ENCODE measurements around the gene TNFAIP1. TPM values are rescaled to one million over a fixed set of nuclear protein-coding genes. Genes with fewer than 3 reads are reported as not detected.

Gene TNFAIP1
- total RNA-seq, 4 donors from 2014 or later: 51.5 to 81.3 (median 66.4) TPM

DNA sequence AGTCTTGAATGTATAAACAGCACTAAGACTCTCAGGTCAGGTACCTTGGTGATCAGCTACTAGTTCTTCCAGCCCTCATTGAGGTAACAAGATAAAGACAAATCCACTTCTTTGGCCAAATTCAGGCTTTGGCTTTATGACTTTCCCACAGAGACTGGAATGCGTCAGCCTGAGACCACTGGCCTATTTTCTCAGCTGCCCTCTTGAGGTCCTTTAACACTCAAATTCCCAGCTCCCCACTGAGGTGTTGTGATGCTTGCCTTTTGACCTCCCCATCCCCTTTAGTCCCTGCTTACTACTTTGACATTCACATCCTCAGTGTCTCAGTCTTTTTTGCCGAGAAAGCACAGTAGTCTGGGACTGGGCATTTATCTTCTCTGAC, 10.6 kb downstream of the TNFAIP1 start:
- H3K4me1 ChIP-seq: peaks cover 11% of the 10 kb centered on the region
- 91% methylated on average over 2 of the region's 2 CpGs for WGBS
- no peaks in the 10 kb centered on the region for H3K27me3 ChIP-seq
- H3K36me3 ChIP-seq: peaks cover 100% of the 10 kb centered on the region
- no peak for DNase-seq (ENCODE audit: low spot score in 2 of 2)
- no peaks in the 10 kb centered on the region for H3K9me3 ChIP-seq
- H3K27ac ChIP-seq: no peak overlapping the region
- H3K4me3 ChIP-seq: no peak overlapping the region
- TF ChIP-seq POLR2AphosphoS5 (IDR thresholded peaks at IDR 0.05): no peak

DNA sequence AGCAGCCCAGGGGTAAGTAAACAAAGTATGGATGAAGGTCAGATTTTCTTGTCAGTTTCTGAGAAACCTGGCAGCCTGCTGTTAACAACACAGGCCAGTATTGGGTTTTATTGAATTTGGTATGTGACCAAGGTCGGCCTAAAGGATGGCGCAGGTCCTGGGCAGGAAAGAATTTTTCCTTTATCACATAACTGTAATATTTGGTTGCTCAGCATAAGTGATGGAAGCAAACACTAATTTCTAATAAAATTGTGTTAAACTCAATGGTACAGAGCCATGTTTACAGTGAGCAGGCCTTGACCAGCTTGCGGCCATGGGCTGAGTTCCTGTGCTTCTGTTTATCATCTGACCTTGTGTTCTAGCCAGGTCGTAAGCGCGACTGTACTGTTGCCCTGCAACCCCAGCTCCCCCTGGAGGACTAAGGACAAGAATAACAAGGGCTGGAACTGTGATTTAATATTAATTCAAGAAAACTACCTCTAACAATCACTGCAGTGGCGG, 11.2 kb downstream of the TNFAIP1 start:
- no peak for DNase-seq (ENCODE audit: low spot score in 2 of 2)

DNA sequence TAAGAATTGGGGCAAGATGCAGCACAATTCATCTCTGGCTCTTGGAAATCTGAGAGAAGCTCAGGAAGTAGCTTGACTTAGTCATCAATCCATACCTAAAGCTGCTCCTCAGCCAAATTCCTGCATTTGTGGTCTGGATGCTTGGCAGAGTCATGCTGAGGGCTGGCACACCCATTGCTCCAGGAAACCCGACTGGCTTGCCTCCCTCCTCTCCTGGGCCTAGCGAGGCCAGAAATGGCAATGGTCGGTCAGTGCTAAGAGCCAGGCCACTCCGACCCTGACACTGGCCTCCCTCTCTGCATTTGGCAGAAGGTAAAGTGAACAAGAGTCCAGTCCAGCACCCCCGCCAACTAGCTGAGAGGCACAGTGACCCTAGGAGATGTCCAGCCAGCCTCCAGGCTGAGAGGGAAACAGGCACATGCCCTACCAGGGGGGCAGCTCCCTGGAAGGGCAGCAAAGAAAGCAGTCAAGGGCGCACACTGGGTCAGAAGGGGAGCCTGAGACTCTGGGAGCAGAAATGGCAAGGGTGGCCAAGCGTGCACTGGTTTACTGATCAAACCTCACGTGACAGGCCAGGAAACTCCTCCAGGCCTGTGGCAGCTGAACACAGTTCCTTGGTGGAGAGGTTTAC, 11.8 kb downstream of the TNFAIP1 start:
- Histone ChIP-seq H3K27me3 (no peaks in the 10 kb centered on the region), H3K4me3 (no peak overlapping the region), H3K36me3 (peaks cover 100% of the 10 kb centered on the region), H3K27ac (peak overlapping the region; percentile 6), H3K9me3 (no peaks in the 10 kb centered on the region), H3K4me1 (peaks cover 11% of the 10 kb centered on the region)
- 76% methylated on average over 7 of the region's 8 CpGs for whole genome bisulfite sequencing
- TF ChIP-seq, protein P1, sequence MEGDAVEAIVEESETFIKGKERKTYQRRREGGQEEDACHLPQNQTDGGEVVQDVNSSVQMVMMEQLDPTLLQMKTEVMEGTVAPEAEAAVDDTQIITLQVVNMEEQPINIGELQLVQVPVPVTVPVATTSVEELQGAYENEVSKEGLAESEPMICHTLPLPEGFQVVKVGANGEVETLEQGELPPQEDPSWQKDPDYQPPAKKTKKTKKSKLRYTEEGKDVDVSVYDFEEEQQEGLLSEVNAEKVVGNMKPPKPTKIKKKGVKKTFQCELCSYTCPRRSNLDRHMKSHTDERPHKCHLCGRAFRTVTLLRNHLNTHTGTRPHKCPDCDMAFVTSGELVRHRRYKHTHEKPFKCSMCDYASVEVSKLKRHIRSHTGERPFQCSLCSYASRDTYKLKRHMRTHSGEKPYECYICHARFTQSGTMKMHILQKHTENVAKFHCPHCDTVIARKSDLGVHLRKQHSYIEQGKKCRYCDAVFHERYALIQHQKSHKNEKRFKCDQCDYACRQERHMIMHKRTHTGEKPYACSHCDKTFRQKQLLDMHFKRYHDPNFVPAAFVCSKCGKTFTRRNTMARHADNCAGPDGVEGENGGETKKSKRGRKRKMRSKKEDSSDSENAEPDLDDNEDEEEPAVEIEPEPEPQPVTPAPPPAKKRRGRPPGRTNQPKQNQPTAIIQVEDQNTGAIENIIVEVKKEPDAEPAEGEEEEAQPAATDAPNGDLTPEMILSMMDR (IDR thresholded peaks at IDR 0.05): no peak
- TF ChIP-seq EP300 (IDR thresholded peaks at IDR 0.05): no peak
- TF ChIP-seq POLR2AphosphoS5 (IDR thresholded peaks at IDR 0.05): no peak
- no peak for TF ChIP-seq POLR2A (IDR thresholded peaks at IDR 0.05)
- no peak for DNase-seq (ENCODE audit: low spot score in 2 of 2)

More for the DNA sequence above, 11.2 kb downstream of the TNFAIP1 start:
- H3K36me3 ChIP-seq: peaks cover 100% of the 10 kb centered on the region
- WGBS: 68% methylated on average over 7 of the region's 7 CpGs
- TF ChIP-seq POLR2AphosphoS5 (IDR thresholded peaks at IDR 0.05) (no peak), EP300 (IDR thresholded peaks at IDR 0.05) (no peak), POLR2A (IDR thresholded peaks at IDR 0.05) (no peak)
- TF ChIP-seq, protein P1 (IDR thresholded peaks at IDR 0.05): no peak
- no peaks in the 10 kb centered on the region for H3K27me3 ChIP-seq
- no peak overlapping the region for H3K4me3 ChIP-seq
- no peaks in the 10 kb centered on the region for H3K9me3 ChIP-seq
- H3K27ac ChIP-seq: no peak overlapping the region
- peaks cover 11% of the 10 kb centered on the region for H3K4me1 ChIP-seq

DNA sequence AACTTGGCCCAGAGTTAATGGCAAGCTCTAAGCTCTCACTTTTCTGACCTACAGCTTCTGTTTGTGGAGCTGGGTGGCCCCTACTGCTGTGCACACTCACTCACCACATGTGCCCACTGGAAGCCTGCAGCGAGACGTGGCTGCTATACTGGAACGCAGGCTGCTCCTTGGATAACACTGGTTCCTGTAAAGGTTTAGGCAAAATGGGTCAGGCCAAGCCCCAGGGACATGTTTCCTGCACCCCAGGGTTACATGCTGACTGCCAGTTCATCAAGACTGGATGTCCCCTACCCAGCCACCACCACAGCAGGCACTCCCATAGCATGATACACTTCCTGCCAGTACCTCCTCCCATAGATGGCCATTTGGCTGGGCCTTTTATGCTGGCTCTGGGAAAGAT, 13.4 kb downstream of the TNFAIP1 start:
- no peak overlapping the region for H3K27ac ChIP-seq
- WGBS: 40% methylated on average over 2 of the region's 3 CpGs
- no peaks in the 10 kb centered on the region for H3K9me3 ChIP-seq
- no peak overlapping the region for H3K4me3 ChIP-seq
- peaks cover 11% of the 10 kb centered on the region for H3K4me1 ChIP-seq
- no peaks in the 10 kb centered on the region for H3K27me3 ChIP-seq
- H3K36me3 ChIP-seq: peaks cover 99% of the 10 kb centered on the region
- TF ChIP-seq, protein P1 (IDR thresholded peaks at IDR 0.05): no peak
- TF ChIP-seq POLR2A (IDR thresholded peaks at IDR 0.05): no peak
- no peak for TF ChIP-seq EP300 (IDR thresholded peaks at IDR 0.05)
- TF ChIP-seq POLR2AphosphoS5 (IDR thresholded peaks at IDR 0.05): no peak
- no peak for DNase-seq (ENCODE audit: low spot score in 2 of 2)

DNA sequence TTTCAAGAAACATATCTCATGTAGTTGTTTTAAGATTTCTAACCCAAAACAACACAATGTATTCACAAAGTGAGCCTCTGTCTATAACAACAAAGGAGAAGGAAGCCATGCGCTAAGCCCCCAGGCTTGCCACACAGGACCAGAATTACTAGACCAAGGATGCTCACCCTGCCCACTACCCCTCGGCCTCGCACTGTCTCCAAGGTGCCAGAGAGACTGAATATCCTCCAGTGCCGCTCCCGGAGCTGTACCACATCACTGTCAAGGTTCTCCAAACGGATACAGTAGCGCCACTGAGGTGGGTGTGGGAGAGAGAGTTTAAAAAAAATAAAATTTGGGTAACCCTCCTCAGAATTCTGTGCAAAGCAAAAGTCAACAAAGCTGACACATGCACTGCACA, 14.7 kb downstream of the TNFAIP1 start:
- H3K4me1 ChIP-seq: peaks cover 11% of the 10 kb centered on the region
- H3K4me3 ChIP-seq: no peak overlapping the region
- WGBS: 87% methylated on average over 7 of the region's 7 CpGs
- H3K36me3 ChIP-seq: peaks cover 99% of the 10 kb centered on the region
- no peaks in the 10 kb centered on the region for H3K27me3 ChIP-seq
- TF ChIP-seq, protein P1 (IDR thresholded peaks at IDR 0.05): no peak
- TF ChIP-seq POLR2A (IDR thresholded peaks at IDR 0.05) (no peak), POLR2AphosphoS5 (IDR thresholded peaks at IDR 0.05) (no peak), EP300 (IDR thresholded peaks at IDR 0.05) (no peak)
- H3K9me3 ChIP-seq: no peaks in the 10 kb centered on the region
- no peak for DNase-seq (ENCODE audit: low spot score in 2 of 2)
- no peak overlapping the region for H3K27ac ChIP-seq
